K562 (cell line): ENCODE measurements around the gene JMJD1C.

Experiments used
- BMI1 ChIP-seq: fragments of 150-350 bp; IDR thresholded peaks from 2 replicates; pipeline ENCODE4 v1.6.1; 2014; ENCODE audit warnings: low read length
- CHCHD3 ChIP-seq: fragments of 250-450 bp; sonication (Bioruptor Pico); IDR thresholded peaks from 2 replicates; pipeline ENCODE4 v2.1.2; 2022; ENCODE audit warnings: mild to moderate bottlenecking
- CHD2 ChIP-seq: IDR thresholded peaks from 2 replicates; pipeline ENCODE4 v1.6.1; 2011; ENCODE audit warnings: low read depth, low read length
- PHB2 ChIP-seq: fragments of 450-650 bp; IDR thresholded peaks from 2 replicates; pipeline ENCODE4 v1.6.1; 2017; ENCODE audit warnings: low read depth
- SNRNP70 ChIP-seq: fragments of 200-400 bp; formaldehyde crosslinking; optimal IDR thresholded peaks from 2 replicates; pipeline ENCODE3; 2017; ENCODE audit warnings: low read depth, low read length

DNA sequence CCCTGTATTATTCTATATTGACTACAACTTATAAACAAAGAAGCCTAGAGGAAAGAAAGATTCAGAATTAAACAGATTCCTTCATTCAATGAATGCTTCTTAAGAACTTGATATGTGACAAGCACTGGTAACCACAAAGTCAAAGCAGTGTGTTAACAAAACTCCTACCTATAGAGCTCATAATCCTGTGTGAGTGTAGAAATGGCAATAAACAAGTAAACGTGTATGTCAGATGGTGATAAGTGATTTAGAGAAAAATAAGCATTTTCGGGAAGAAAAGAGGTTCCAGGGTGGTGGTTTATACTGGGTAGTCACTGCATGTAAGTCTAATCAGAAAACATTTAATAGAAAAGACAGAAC lies 141.3 kb downstream of the JMJD1C start:
- no peak for TF ChIP-seq BMI1
- no peak for TF ChIP-seq CHD2
- TF ChIP-seq SNRNP70: no peak
- no peak for TF ChIP-seq PHB2
- TF ChIP-seq CHCHD3 (CRISPR knock-in tag): no peak
